T-helper 17 cell (primary cell): Measurements from ENCODE around the gene VPS37B. TPM values are rescaled to one million over a fixed set of nuclear protein-coding genes. Genes with fewer than 3 reads are reported as not detected.
"Not testable (repeated sequence)": the region's sequence is repeated elsewhere in the genome, so short reads cannot be mapped to it uniquely, and the experiment has no call there.

Source experiments
- ATAC-seq: fragments of 150-1000 bp; cut with Tn5 transposase; 2 replicates; pipeline ENCODE4 v1.10.0; 2021; ENCODE audit warnings: mild to moderate bottlenecking, moderate library complexity
- DNase-seq, 3 donors: peaks; one replicate each; pipeline versions ENCODE4 v3.0.0 to v3.0.0-alpha.2; 2020 to 2021
- H3K9me3 ChIP-seq: one replicate; pipeline ENCODE4 v1.7.0; 2013; ENCODE audit warnings: low read length, mild to moderate bottlenecking; ENCODE audit not compliant: control insufficient read depth, poor library complexity, severe bottlenecking
- H3K27ac Mint-ChIP-seq: one replicate; pipeline ENCODE4 v1.8.0; 2022; ENCODE audit warnings: mild to moderate bottlenecking, moderate library complexity, mixed read lengths
- H3K27me3 Mint-ChIP-seq: one replicate; pipeline ENCODE4 v1.8.0; 2022; ENCODE audit warnings: mixed read lengths
- H3K36me3 Mint-ChIP-seq: one replicate; pipeline ENCODE4 v1.8.0; 2022; ENCODE audit warnings: low read depth, mixed read lengths
- H3K4me1 Mint-ChIP-seq: one replicate; pipeline ENCODE4 v1.8.0; 2022; ENCODE audit warnings: mild to moderate bottlenecking, mixed read lengths
- H3K4me3 Mint-ChIP-seq: one replicate; pipeline ENCODE4 v1.8.0; 2022; ENCODE audit warnings: mild to moderate bottlenecking, moderate library complexity, mixed read lengths
- total RNA-seq, 4 donors: library from RNA in 2 of 4; stranded (reverse) in 2 of 4; gene quantifications; one replicate each; pipeline ENCODE4 v1.2.3 and lab custom pipeline; 2022 to 2026

The VPS37B gene
- total RNA-seq, 2 donors from 2014 or later, result 82.2 to 90.5 TPM

DNA sequence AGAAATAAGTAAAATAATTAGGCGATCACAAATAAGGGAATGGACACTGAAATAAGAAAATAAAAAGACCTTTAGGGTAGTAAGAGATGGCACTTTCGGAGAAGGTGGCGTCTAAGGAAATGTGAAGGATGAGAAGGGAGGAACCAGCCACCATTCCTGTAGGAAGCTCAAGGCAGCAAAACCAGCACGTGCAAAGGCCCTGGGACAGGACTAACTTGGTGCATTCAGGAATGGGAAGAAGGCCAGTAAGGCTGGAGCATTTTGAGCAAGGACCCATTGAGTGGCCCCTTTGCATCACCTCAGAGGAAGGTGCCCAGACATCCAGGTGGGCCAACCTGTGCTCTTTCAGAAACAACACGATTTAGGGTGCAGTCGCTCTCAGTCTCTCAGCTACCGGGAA lies 738 bp upstream of the VPS37B start:
- no peaks in the 10 kb centered on the region for H3K9me3 ChIP-seq
- DNase-seq (no peak), ATAC-seq (no peak)
- Mint-ChIP-seq H3K36me3 (peaks cover 3% of the 10 kb centered on the region), H3K4me1 (peaks cover 55% of the 10 kb centered on the region), H3K27me3 (no peaks in the 10 kb centered on the region), H3K4me3 (peak overlapping the region; percentile 96), H3K27ac (peak overlapping the region; percentile 97)

DNA sequence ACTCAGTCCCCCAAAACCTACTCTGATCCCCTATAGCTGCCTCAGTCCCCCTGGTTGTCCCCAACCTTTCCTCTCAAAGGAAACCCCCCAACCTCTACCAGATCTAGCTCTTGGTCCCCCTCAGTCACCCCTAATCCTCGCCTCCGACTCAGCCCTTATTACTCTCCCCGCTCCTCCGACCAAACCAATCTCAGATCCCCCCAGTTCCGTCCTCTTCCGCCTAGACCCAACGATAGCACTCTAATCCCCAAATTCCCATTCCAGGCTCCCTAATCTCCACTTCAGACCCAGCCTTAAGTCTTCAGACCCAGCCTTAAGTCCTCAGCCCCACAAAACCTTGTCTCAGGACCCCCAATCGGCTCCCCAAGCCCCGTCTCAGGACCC lies 612 bp downstream of the VPS37B start:
- Mint-ChIP-seq H3K27me3 (no peaks in the 10 kb centered on the region), H3K4me1 (peaks cover 61% of the 10 kb centered on the region), H3K27ac (peak overlapping the region; percentile 97), H3K36me3 (peaks cover 3% of the 10 kb centered on the region), H3K4me3 (peak overlapping the region; percentile 96)
- no peaks in the 10 kb centered on the region for H3K9me3 ChIP-seq
- DNase-seq, result no peak
- ATAC-seq, result no peak

DNA sequence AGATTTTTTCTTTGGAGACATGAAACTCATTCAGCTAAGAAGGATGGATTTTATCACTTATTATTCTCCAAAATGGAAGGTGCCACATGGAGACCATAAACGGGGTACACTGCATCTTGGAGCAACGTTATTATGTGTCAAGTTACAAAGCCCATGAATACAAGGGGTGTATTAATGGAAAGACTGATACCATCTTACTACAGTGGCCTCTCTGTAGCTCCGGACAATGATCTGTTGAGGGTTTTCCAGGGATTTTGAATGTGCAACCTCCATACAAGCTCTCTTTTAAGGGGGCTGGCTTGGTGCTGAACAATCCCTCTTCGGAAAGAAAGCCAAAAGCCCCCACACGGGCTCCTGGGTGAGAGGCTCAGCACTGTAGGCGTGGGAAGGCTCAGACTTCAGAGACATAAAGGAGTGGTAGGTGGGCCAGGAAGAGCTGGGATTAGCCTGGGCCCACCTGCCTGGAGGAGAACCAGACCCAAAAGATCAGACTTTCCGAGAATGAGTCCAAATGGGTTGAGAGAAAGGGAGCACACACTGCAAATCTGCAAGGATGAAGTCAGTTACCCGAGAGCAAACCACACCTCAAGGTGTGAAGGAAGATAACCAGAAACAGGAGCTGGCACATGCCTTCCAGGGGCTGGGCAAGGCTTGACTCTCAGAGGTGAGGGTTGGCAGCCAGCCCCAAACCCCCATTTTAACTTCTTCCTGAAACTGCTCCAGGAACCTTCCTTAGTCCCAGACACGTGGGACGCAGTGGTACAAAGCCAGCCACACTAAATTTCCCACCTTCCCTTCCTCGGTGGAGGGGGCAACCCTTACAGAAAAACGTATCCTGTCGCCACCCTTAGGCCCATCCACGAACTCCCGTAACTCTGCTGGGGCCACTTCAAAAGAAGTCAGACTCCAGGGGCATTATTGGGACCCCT lies 1.5 kb downstream of the VPS37B start:
- H3K9me3 ChIP-seq, result no peaks in the 10 kb centered on the region
- Mint-ChIP-seq H3K36me3 (peaks cover 3% of the 10 kb centered on the region), H3K27ac (peak overlapping the region; percentile 97), H3K27me3 (no peaks in the 10 kb centered on the region), H3K4me3 (peak overlapping the region; percentile 96), H3K4me1 (peaks cover 61% of the 10 kb centered on the region)
- ATAC-seq (no peak), DNase-seq (no peak)

DNA sequence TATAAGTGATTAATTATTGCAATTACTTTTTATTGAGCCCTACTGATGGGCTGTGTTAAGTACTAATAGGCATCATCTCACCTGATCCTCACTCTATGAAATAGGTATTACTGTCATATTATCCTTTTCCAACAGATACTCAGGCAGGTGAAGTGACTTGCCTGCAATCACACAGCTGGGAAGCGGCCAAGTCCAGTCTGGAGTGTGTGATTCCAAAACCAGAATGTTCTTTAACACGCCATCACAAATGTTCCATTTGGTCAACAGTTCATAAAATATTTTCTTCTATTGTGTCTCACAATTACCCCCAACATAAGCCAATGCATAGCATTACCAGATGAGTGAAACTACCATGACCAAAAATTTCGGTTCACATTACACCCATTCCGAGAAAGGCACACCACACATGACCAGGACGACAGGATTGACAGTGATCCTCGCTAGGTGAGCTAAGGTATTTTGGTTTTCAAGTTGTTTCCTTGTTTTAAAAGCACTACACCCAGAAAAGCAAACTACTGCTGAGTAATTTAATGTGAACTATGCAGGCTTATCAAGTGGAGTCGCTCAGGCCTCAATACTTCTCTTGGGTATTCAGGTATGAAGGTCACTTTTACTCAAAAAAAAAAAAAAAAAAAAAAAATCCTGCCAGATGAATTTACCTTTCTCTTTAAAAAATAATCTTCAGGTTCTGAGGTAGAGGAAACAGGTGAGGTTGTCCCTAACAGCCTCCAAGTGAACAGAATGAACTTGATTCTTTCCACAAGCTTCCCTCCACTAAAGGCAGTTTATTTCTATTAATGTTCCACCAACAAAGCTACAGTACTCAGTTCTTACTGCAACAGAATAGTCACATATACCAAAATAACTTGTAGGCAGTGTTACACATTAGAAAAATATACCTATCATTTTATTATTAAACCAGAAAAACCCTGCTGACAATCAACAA lies 2.4 kb downstream of the VPS37B start:
- no peak for ATAC-seq
- H3K9me3 ChIP-seq, result no peaks in the 10 kb centered on the region
- H3K4me3 Mint-ChIP-seq, result peak overlapping the region; percentile 9
- no peak for DNase-seq
- peak overlapping the region; percentile 97 for H3K27ac Mint-ChIP-seq
- H3K27me3 Mint-ChIP-seq, result no peaks in the 10 kb centered on the region
- peaks cover 3% of the 10 kb centered on the region for H3K36me3 Mint-ChIP-seq
- peaks cover 59% of the 10 kb centered on the region for H3K4me1 Mint-ChIP-seq

DNA sequence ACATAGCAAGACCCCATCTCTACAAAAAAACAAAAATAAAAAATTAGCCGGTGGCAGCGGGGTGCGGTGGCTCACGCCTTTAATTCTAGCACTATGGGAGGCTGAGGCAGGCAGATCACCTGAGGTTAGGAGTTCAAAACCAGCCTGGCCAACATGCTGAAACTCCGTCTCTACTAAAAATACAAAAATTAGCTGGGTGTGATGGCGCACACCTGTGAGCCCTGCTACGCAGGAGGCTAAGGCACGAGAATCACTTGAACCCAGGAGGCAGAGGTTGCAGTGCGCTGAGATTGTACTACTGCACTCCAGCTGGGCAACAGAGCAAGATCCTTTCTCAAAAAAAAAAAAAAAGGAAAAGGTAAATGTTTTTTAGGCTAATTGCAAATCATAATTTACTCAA lies 3.2 kb downstream of the VPS37B start:
- H3K27me3 Mint-ChIP-seq, H3K9me3 ChIP-seq, H3K4me3 Mint-ChIP-seq, ATAC-seq, H3K36me3 Mint-ChIP-seq, DNase-seq: not testable (repeated sequence)
- Mint-ChIP-seq H3K4me1 (peaks cover 60% of the 10 kb centered on the region), H3K27ac (peak overlapping the region; percentile 97)

DNA sequence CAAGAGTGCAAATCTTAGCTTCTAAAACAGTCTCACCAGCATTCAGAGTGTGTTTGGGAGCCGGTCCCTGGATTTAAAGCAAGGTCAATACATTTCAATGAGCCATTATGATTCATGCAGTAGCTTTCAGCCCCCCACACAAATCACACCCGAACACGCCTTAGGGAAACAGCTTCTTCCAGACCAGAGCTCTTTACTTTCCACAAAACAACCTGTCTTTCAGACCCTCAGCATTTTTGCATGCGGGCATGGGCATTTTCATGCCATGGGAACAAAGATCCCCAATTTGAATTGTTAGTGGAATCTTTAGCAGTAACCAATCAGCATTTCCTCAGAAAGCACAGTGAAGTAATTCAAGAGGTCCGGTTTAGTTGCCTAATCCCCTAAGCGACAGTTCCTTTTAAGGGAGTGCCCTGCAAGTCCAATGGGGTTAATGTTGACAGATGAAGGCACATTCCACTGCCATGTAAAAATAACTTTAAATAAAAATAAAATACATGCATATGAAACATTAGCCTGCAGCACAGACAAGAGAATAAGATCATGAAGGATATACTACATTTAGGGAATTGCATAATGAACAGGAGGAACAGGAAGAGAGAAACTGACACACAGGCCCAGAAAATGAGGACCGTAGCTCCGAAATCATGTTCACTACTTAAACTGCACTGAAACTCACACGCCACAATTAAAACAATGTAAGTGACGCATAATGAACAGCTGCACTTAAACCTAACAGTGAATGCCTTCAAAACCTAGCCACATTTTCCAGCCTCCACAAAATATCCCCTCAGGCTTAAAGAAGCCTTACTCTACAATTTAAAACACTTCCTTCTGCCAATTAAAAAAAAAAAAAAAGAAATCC lies 4.0 kb downstream of the VPS37B start:
- H3K4me1 Mint-ChIP-seq, result peaks cover 69% of the 10 kb centered on the region
- no peak for DNase-seq
- no peaks in the 10 kb centered on the region for H3K27me3 Mint-ChIP-seq
- H3K9me3 ChIP-seq, result no peaks in the 10 kb centered on the region
- H3K36me3 Mint-ChIP-seq, result peaks cover 3% of the 10 kb centered on the region
- H3K4me3 Mint-ChIP-seq, result no peak overlapping the region
- H3K27ac Mint-ChIP-seq, result peak overlapping the region; percentile 97
- no peak for ATAC-seq

DNA sequence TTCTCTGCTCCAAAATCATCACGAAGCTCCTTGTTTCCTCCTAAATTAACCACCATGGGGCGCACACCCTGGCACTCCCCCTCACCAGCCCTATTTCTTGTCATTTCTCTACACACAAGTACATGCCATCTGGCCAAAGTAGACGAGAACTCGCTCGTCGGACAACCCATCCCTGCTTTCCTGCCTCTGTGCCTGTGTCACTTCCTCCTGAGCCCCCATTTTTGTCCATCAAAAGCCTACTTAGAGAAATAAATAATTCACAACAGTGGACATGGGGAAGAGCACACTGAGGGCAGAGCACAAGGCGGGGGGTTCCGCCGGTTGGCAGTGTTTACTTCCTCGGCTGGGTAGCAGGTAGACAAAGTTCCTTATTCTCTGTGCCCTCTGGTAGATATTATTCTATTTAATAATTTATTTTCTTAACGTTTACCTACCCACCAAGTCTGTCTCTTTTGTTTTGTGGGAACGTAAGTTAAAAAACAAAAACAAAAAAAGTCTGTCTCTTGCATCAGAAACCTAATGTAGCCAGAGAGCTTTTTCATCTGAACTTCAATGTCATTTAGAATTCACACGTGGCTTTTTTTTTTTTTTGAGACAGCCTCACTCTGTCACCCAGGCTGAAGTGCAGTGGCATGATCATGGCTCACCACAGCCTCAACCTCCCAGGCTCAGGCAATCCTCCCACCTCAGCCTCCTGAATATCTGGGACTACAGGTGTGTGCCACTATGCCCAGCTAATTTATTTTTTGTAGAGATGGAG lies 6.0 kb downstream of the VPS37B start:
- no peaks in the 10 kb centered on the region for H3K36me3 Mint-ChIP-seq
- DNase-seq, result no peak
- ATAC-seq, result no peak

DNA sequence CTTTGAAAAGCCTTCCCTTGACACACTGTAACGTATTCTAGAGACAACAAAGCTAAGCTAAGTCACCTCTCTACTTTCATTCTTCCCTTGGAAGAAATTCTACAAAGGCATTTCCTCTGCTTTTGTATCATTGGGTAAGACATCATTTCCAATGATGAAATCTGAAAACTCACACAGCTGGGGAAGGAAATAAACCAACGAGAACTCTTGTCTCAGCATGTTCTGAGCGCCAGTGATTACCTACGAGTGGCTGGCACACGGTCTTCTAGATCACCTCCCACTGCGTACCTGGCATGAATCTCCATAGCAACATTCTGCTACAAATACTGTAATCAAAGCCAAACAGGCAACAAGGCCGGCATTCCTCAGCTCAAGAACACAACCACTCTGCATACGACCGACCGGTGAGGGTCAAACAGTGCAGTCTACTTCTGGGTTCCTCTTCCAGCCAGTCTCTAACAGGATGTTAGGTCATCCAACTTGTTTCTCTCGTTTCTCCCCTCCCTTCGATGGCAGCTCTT lies 7.6 kb downstream of the VPS37B start:
- H3K9me3 ChIP-seq, result no peaks in the 10 kb centered on the region
- Mint-ChIP-seq H3K4me3 (peak overlapping the region; percentile 87), H3K36me3 (no peaks in the 10 kb centered on the region), H3K27ac (peak overlapping the region; percentile 98), H3K27me3 (no peaks in the 10 kb centered on the region), H3K4me1 (peaks cover 51% of the 10 kb centered on the region)
- DNase-seq (peak in 2 of 3 donors; percentile 59), ATAC-seq (peak; percentile 93)

More for the DNA sequence above, 6.0 kb downstream of the VPS37B start:
- Mint-ChIP-seq H3K4me1 (peaks cover 54% of the 10 kb centered on the region), H3K27me3 (no peaks in the 10 kb centered on the region), H3K4me3 (peak overlapping the region; percentile 87), H3K27ac (peak overlapping the region; percentile 98)
- no peaks in the 10 kb centered on the region for H3K9me3 ChIP-seq

DNA sequence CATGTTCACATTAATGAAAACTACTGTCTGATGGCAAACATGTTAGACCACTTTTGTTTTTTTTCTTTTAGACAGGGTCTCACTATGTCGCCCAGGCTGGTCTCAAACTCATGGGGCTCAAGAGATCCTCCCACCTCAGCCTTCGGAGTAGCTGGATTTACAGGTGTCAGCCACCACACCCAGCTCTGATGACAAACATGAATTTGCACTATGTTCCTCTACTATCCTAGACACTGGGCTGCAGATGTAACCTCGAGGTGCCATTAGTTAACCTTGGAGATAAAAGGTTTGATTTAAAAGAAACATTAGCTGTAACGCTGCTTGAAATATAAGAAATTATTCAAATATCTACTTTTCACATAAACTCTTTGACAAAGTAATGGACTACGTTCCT lies 8.1 kb downstream of the VPS37B start:
- Mint-ChIP-seq H3K27me3 (no peaks in the 10 kb centered on the region), H3K4me1 (peaks cover 54% of the 10 kb centered on the region), H3K36me3 (no peaks in the 10 kb centered on the region), H3K27ac (peak overlapping the region; percentile 98), H3K4me3 (peak overlapping the region; percentile 87)
- peak; percentile 1 for ATAC-seq
- no peaks in the 10 kb centered on the region for H3K9me3 ChIP-seq
- DNase-seq, result no peak

DNA sequence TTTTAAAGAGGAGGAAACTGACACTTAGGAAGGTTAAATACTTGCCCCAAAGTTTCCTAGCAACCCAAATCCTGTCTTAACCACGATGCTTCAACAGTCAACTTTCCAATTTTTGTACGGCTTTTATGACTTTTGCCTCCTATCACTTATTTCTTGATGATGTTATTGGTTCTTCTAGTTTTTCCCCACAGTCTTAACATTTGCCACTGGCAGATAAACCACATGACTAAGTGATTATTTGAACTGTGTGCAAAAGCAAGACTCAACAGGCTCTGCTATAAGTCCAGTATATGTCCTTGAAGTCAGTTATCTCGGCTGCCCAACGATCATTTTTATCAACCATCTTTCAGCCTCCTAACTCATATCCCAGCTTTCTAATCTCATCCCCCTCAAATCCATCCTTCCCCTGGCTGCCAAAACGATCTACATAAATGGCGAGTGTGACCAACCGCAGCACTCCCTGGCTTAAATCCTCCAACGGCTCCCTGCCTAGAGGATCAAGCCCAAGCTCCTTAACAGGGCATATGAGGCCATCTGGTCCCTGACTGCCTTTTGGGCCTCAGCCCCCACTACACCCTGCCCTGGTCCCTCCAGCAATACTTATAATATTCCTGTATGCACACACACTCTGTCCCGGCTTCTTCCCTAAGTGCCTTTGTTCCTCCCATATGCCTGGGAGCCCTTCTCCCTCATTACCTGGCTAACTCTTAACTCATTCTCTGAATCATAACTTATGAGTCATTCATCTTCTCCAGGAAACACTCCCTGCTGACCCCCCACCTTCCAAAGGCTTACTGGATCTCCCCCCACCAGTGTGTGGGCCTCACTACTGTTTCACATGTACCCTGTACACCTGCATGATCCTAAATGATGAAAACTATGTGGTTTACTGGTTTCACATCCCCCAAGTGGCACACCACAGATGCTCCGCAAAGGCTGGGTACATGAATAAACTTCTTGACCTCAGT lies 8.8 kb downstream of the VPS37B start:
- H3K27ac Mint-ChIP-seq, result peak overlapping the region; percentile 98
- H3K4me3 Mint-ChIP-seq, result peak overlapping the region; percentile 87
- no peaks in the 10 kb centered on the region for H3K27me3 Mint-ChIP-seq
- no peaks in the 10 kb centered on the region for H3K36me3 Mint-ChIP-seq
- ATAC-seq (no peak), DNase-seq (no peak)
- H3K4me1 Mint-ChIP-seq, result peaks cover 53% of the 10 kb centered on the region
- no peaks in the 10 kb centered on the region for H3K9me3 ChIP-seq

DNA sequence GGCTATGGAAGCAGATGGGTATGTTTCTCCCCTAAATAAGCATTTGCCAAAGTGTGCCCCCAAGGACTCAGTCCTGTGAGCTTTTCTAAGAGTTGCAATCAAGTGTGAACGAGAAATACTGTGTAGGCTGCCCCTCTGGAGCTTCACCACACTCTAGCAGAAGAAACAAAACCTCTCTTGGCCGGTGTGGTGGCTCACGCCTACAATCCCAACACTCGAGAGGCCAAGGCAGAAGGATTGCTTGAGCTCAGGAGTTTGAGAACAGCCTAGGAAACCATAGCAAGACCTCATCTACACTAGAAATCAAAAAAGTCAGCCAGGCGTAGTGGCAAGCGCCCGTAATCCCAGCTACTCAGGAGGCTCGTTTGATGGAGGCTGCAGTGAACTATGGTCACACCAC lies 9.8 kb downstream of the VPS37B start:
- Mint-ChIP-seq H3K27me3 (no peaks in the 10 kb centered on the region), H3K4me3 (no peak overlapping the region)

More for the DNA sequence above, 9.8 kb downstream of the VPS37B start:
- Mint-ChIP-seq H3K4me1 (peaks cover 52% of the 10 kb centered on the region), H3K27ac (peak overlapping the region; percentile 19), H3K36me3 (no peaks in the 10 kb centered on the region)
- ATAC-seq (no peak), DNase-seq (no peak)
- H3K9me3 ChIP-seq, result no peaks in the 10 kb centered on the region
